ENCODE data around the gene ZMAT3.
"Not testable (repeated sequence)": the region's sequence is repeated elsewhere in the genome, so short reads cannot be mapped to it uniquely, and the experiment has no call there.

Gene ZMAT3

DNA sequence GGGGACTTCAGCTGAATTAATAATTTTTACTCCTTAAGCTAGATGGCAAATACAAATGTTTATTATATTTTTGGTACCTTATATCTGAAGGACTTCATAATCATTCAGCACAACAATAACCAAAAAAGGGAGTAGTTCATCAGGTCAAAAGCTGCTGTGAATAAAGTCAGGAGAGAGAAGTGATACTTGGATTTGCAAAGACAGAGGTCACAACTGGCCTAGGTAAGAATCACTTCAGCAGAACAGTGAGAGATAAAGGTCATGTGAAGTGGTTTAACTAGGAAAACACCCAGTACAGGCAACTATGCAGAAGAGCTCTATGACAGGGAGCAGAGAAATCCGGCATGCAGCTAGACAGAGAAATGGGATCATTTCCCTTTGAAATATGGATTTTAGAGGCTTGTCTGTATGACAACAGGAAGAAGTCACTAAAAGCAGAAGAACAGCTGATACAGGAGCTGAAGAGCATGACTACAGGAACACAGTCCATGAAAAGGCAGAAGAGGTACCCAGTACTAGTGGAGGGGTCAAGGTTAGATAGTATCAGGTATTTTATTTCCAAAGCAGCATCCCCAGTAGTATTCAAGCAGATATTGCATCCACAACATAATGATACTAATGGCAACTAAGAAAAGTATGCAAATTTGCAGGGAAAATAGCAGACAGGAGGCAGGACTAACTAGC lies 25.7 kb downstream of the ZMAT3 start:
- Mint-ChIP-seq H3K36me3 (ENCODE audit: low read depth) (peaks cover 22% of the 10 kb centered on the region), H3K4me3 (no peak overlapping the region), H3K4me1 (ENCODE audit: low read depth) (peaks cover 61% of the 10 kb centered on the region)

DNA sequence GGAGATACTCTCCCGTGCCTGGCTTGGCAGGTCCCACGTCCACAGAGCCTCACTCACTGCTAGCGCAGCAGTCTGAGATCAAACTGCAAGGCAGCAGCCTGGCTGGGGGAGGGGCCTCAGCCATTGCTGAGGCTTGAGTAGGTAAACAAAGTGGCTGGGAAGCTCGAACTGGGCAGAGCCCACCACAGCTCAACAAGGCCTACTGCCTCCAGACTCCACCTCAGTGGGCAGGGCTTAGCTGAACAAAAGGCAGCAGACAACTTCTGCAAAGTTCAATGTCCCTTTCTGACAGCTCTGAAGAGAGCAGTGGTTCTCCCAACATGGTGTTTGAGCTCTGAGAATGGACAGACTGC lies 32.7 kb downstream of the ZMAT3 start:
- not testable (repeated sequence) for H3K4me3 Mint-ChIP-seq
- H3K36me3 Mint-ChIP-seq (ENCODE audit: low read depth): peaks cover 18% of the 10 kb centered on the region

More for the DNA sequence above, 25.7 kb downstream of the ZMAT3 start:
- no peak for DNase-seq
- Mint-ChIP-seq H3K27ac (no peak overlapping the region), H3K9me3 (peaks cover 6% of the 10 kb centered on the region), H3K27me3 (no peaks in the 10 kb centered on the region)

DNA sequence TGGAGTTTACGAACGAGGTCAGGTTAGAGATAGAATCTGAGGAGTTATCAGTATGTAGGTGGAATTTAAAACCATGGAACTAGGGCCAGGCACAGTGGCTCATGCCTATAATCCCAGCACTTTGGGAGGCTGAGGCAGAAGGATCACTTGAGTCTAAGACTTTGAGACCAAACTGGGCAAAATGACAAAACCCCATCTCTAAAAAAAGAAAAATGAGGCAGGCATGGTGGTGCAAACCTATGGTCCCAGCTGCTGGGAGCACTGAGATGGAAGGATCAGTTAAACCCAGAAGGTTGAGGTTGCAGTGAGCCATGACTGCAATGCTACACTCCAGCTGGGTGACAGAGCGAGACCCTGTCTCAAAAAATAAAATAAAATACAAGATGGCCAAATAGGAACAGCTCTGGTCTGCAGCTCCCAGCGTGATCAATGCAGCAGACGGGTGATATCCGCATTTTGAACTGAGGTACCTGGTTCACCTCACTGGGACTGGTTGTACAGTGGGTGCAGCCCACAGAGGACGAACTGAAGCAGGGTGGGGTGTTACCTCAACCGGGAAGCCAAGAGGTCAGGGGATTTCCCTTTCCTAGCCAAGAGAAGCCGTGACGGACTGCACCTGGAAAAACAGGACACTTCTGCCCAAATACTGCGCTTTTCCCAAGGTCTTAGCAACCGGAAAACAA lies 33.3 kb downstream of the ZMAT3 start:
- peak overlapping the region; percentile 53 for H3K4me3 Mint-ChIP-seq
- H3K27me3 Mint-ChIP-seq: no peaks in the 10 kb centered on the region
- DNase-seq: no peak
- H3K4me1 Mint-ChIP-seq (ENCODE audit: low read depth): peaks cover 15% of the 10 kb centered on the region
- peak overlapping the region; percentile 76 for H3K27ac Mint-ChIP-seq
- peaks cover 18% of the 10 kb centered on the region for H3K36me3 Mint-ChIP-seq (ENCODE audit: low read depth)
- peaks cover 9% of the 10 kb centered on the region for H3K9me3 Mint-ChIP-seq

More for the DNA sequence above, 32.7 kb downstream of the ZMAT3 start:
- peaks cover 20% of the 10 kb centered on the region for H3K4me1 Mint-ChIP-seq (ENCODE audit: low read depth)
- not testable (repeated sequence) for H3K27me3 Mint-ChIP-seq, DNase-seq, H3K27ac Mint-ChIP-seq, H3K9me3 Mint-ChIP-seq

DNA sequence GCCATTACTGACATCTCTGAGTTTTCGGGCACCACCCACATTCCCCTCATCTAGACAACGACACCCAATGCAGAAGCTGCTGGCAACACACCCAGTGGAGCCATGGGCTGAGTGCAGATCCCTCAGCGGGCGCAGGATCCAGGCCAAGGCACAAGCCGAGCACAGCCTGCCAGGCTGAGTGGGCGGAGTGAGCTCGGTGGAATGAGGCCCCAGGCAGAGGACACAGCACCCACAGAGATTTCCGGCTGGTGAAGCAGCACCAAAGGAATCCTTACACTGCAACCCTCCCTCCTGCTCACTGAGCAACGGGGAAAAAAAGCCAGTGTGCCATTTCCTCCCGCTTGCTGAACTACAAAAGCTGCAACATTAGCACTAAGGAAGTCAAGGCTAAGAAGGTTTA lies 34.3 kb downstream of the ZMAT3 start:
- Mint-ChIP-seq H3K4me3 (peak overlapping the region; percentile 53), H3K27ac (peak overlapping the region; percentile 76)

DNA sequence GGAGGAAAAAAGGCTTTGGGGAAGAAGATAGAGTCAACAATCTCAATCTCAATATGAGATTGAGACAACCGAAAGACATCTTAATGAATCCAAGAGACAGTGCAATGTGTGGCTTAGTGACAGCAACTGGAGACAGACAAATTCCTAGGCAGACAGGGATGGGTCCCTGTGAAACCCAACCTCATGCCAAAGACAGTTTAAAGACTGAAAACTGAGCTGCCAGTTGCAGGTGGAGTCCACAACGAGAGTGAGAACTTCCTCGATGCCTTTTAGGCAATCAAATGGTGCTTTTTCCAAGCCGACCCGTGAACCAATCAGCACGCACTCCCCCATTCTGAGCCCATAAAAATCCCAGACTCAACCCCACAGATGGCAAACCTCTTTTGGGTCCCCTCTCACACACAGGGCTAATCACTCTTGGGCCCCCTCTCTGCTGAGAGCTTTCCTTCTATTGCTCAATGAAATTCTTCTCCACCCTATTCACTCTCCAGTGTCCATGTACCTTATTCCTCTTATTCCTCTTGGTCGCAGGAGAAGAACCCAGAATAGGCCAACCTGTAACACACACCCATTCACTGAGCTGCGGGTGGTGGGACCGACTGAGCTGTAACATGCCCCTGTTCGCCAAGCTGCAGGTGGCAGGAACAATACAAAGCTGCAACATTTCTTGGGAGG lies 34.8 kb downstream of the ZMAT3 start:
- Mint-ChIP-seq H3K27ac (no peak overlapping the region), H3K36me3 (ENCODE audit: low read depth) (peaks cover 13% of the 10 kb centered on the region), H3K4me1 (ENCODE audit: low read depth) (peaks cover 12% of the 10 kb centered on the region), H3K27me3 (no peaks in the 10 kb centered on the region), H3K9me3 (peaks cover 5% of the 10 kb centered on the region), H3K4me3 (no peak overlapping the region)
- no peak for DNase-seq

More for the DNA sequence above, 34.3 kb downstream of the ZMAT3 start:
- Mint-ChIP-seq H3K4me1 (ENCODE audit: low read depth) (peaks cover 12% of the 10 kb centered on the region), H3K27me3 (no peaks in the 10 kb centered on the region), H3K9me3 (peaks cover 5% of the 10 kb centered on the region), H3K36me3 (ENCODE audit: low read depth) (peaks cover 15% of the 10 kb centered on the region)
- DNase-seq: peak; percentile 67

DNA sequence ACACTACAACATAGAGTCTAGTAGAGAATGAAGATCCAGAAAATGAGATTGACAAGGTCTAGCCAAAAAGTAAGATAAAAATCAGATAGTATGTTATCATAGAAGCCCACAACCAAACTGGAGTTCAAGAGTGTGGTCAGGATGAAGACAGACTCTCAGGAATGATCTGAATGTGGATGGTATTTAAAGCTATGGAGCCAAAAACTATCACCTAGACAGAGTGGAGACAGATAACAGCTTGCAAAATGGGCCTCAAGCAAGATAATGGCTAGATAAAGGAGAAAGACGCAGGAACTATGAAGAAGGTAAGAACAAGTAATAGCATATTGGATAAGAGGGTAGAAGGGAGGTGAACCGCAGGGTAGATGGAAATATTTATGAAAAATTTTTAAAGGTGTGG lies 35.4 kb downstream of the ZMAT3 start:
- H3K36me3 Mint-ChIP-seq (ENCODE audit: low read depth): peaks cover 10% of the 10 kb centered on the region
- H3K9me3 Mint-ChIP-seq: peaks cover 5% of the 10 kb centered on the region
- no peak overlapping the region for H3K27ac Mint-ChIP-seq
- H3K4me1 Mint-ChIP-seq (ENCODE audit: low read depth): peaks cover 8% of the 10 kb centered on the region
- no peaks in the 10 kb centered on the region for H3K27me3 Mint-ChIP-seq
- no peak overlapping the region for H3K4me3 Mint-ChIP-seq
- no peak for DNase-seq

DNA sequence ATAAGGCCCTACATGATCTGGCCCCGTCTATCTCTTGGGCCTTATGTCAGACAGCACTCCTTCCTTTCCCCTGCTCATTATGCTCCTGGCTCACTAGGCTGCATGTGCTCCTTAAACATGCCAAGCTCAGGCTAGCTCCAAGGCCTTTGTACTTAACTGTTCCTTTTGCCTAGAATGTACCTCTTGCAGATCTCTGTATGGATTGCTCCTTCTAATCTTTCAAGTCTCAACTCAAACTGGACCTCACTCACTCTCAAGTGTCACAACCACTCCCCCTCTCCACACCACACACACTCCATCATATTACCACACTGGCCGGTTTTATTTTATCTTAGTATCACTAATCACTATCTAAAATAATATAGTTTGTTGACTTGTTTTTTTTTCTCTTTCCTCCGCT lies 36.4 kb downstream of the ZMAT3 start:
- Mint-ChIP-seq H3K36me3 (ENCODE audit: low read depth) (peaks cover 12% of the 10 kb centered on the region), H3K4me1 (ENCODE audit: low read depth) (peaks cover 5% of the 10 kb centered on the region), H3K9me3 (no peaks in the 10 kb centered on the region), H3K4me3 (no peak overlapping the region), H3K27me3 (no peaks in the 10 kb centered on the region), H3K27ac (no peak overlapping the region)
- no peak for DNase-seq

DNA sequence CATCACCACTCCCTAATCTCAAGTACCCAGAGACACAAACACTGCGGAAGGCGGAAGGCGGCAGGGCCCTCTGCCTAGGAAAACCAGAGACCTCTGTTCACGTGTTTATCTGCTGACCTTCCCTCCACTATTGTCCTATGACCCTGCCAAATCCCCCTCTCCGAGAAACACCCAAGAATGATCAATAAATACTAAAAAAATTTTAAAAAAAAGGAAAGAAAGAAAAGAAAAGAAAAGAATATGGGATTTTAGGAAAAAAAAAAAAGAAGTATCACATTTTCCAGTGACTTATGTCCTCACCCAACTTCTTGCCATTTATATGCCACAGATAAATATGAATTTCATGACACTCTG lies 38.3 kb downstream of the ZMAT3 start:
- H3K27ac Mint-ChIP-seq; H3K4me1 Mint-ChIP-seq (ENCODE audit: low read depth); H3K9me3 Mint-ChIP-seq; H3K27me3 Mint-ChIP-seq; H3K4me3 Mint-ChIP-seq; DNase-seq: not testable (repeated sequence)
- peaks cover 14% of the 10 kb centered on the region for H3K36me3 Mint-ChIP-seq (ENCODE audit: low read depth)

DNA sequence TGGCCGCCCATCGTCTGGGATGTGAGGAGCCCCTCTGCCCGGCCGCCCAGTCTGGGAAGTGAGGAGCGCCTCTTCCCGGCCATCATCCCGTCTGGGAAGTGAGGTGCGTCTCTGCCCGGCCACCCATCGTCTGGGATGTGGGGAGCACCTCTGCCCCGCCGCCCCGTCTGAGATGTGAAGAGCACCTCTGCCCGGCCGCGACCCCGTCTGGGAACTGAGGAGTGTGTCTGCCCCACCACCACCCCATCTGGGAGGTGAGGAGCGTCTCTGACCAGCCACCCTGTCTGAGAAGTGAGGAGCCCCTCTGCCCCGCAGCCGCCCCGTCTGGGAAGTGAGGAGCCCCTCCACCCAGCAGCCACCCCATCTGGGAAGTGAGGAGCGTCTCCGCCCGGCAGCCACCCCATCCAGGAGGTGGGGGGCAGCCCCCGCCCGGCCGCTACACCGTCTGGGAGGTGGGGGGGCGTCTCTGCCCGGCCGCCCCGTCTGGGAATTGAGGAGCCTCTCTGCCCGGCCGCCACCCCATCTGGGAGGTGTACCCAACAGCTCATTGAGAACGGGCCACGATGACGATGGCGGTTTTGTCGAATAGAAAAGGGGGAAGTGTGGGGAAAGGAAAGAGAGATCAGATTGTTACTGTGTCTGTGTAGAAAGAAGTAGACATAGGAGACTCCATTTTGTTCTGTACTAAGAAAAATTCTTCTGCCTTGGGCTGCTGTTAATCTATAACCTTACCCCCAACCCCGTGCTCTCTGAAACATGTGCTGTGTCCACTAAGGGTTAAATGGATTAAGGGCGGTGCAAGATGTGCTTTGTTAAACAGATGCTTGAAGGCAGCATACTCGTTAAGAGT lies 38.9 kb downstream of the ZMAT3 start:
- H3K9me3 Mint-ChIP-seq; DNase-seq; H3K4me3 Mint-ChIP-seq; H3K27ac Mint-ChIP-seq; H3K27me3 Mint-ChIP-seq; H3K36me3 Mint-ChIP-seq (ENCODE audit: low read depth): not testable (repeated sequence)
- H3K4me1 Mint-ChIP-seq (ENCODE audit: low read depth): peaks cover 12% of the 10 kb centered on the region

DNA sequence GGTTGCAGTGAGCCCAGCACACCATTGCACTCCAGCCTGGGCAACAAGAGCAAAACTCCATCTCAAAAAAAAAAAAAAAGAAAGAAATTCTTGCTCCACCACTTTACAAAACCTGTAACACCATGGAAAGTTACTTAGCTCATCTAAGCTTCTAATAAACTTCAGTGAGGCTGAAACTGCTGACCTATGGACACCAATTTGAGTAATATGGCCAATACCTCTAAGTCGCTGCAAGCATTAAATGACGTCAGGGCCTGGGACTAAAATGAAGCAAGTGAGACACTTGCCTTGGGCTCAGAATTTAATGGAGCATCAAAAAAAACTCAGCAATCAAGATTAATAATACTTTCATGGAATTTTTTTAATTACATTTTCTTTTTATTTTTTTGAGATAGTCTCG lies 42.5 kb downstream of the ZMAT3 start:
- Mint-ChIP-seq H3K4me1 (ENCODE audit: low read depth) (peaks cover 22% of the 10 kb centered on the region), H3K4me3 (no peak overlapping the region), H3K9me3 (no peaks in the 10 kb centered on the region), H3K36me3 (ENCODE audit: low read depth) (peaks cover 21% of the 10 kb centered on the region), H3K27me3 (no peaks in the 10 kb centered on the region), H3K27ac (no peak overlapping the region)
- DNase-seq: no peak

DNA sequence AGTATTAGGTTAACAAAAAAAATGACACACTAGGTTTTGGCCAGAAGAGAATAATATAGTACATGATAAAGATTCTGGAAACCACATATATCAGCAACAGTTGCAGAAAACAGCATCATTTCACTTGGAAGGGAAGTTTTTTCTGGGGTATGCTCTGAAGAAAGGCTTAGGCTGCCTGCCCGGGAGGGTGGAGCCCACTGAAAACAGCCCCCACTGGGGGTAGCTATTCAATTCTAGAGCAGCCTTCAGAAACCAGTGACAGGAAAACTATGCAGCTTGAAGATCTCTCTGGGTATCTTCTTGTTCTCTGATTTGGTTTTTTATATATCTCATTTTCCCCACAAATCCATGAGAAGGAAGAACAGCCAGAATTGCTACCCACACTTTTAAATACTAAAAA lies 43.2 kb downstream of the ZMAT3 start:
- Mint-ChIP-seq H3K36me3 (ENCODE audit: low read depth) (peaks cover 25% of the 10 kb centered on the region), H3K27me3 (no peaks in the 10 kb centered on the region), H3K4me1 (ENCODE audit: low read depth) (peaks cover 22% of the 10 kb centered on the region), H3K27ac (peak overlapping the region; percentile 18), H3K9me3 (no peaks in the 10 kb centered on the region), H3K4me3 (no peak overlapping the region)
- DNase-seq: no peak

DNA sequence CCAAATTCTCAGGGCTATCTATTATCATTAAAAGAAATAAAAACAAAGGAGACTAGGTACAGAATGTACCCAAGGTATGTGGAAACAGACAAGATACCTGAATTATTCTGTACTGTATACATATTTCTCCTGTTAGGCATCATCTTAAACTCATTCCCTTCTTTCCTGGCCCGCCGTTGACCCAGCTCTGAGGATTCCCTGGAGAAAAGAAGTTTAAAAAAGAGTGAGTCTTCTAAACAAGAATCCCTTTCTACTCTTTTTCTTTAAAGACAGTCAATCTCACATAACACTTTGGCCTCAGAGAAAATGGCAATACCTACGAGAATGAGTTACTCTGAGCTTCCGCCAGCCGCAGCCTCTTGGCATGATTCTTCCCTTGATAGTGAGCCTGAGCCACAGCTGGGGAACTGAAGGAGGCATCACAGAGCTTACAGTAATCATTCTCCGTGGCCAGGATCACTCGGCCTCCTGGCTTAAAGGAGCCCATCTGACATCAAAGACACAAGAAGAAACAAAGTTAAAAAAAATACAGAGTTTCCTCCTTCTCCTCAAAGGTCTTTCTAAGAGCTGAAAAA lies 44.2 kb downstream of the ZMAT3 start:
- Mint-ChIP-seq H3K36me3 (ENCODE audit: low read depth) (peaks cover 25% of the 10 kb centered on the region), H3K4me3 (no peak overlapping the region), H3K9me3 (no peaks in the 10 kb centered on the region), H3K27ac (peak overlapping the region; percentile 84), H3K4me1 (ENCODE audit: low read depth) (peaks cover 22% of the 10 kb centered on the region), H3K27me3 (no peaks in the 10 kb centered on the region)
- no peak for DNase-seq

DNA sequence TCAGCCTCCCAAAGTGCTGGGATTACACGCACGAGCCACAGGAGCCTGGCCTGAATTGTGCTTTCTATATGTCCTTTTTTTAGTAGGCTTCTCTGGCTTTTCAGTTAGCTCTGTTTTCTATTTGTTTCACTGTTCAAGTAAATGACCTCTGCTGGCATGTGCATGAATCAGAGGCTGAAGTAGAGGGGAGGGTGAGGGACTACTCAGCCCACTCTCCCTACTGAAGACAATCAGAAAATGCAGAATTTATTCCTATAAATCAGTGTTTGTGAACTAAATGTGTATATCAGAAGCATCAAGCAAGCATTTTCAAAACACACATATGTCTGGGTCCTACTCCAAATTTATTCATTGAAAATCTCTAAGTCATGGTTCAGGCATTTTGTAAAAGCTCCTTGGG lies 45.0 kb downstream of the ZMAT3 start:
- Mint-ChIP-seq H3K27ac (no peak overlapping the region), H3K4me1 (ENCODE audit: low read depth) (peaks cover 25% of the 10 kb centered on the region), H3K36me3 (ENCODE audit: low read depth) (peaks cover 25% of the 10 kb centered on the region), H3K9me3 (no peaks in the 10 kb centered on the region), H3K4me3 (no peak overlapping the region), H3K27me3 (no peaks in the 10 kb centered on the region)
- no peak for DNase-seq

Measured in activated T-cell treated with anti-CD3 and anti-CD28 coated beads, Interleukin-2, amount 50 U/mL, for 24 hours (primary cell).